Measurements from ENCODE around the gene ODC1. TPM values are rescaled to one million over a fixed set of nuclear protein-coding genes. Genes with fewer than 3 reads are reported as not detected.

ODC1 gene
- total RNA-seq, 4 donors from 2014 or later: 39.5 to 140 (median 57.6) TPM

- no peak overlapping the region for H3K4me3 ChIP-seq
- intact Hi-C loops (cut with DNase I; ENCODE audit: low total_unique reads): no loop called here
- no peak for DNase-seq
- TF ChIP-seq POLR2A (IDR thresholded peaks at IDR 0.05) (no peak), CTCF (IDR thresholded peaks at IDR 0.05) (no peak)
- no peaks in the 10 kb centered on the region for H3K36me3 ChIP-seq
- no peaks in the 10 kb centered on the region for H3K9me3 ChIP-seq
- no peaks in the 10 kb centered on the region for H3K4me1 ChIP-seq
- H3K27ac ChIP-seq: no peak overlapping the region
- H3K27me3 ChIP-seq: no peaks in the 10 kb centered on the region
Observed at GRCh38 chr2:10428924-10429323, 19.2 kb downstream of the ODC1 start.

- TF ChIP-seq CTCF (IDR thresholded peaks at IDR 0.05): no peak
- TF ChIP-seq POLR2A (IDR thresholded peaks at IDR 0.05): no peak
- intact Hi-C loops (cut with DNase I; ENCODE audit: low total_unique reads): no loop called here
- Histone ChIP-seq H3K36me3 (no peaks in the 10 kb centered on the region), H3K4me3 (no peak overlapping the region), H3K27me3 (no peaks in the 10 kb centered on the region), H3K9me3 (no peaks in the 10 kb centered on the region), H3K4me1 (peaks cover 0 to 1% of the 10 kb centered on the region in 2 donors), H3K27ac (peak overlapping the region in 1 of 2 donors; percentile 84)
- no peak for DNase-seq
Observed at GRCh38 chr2:10428355-10428754, 19.8 kb downstream of the ODC1 start.

DNA sequence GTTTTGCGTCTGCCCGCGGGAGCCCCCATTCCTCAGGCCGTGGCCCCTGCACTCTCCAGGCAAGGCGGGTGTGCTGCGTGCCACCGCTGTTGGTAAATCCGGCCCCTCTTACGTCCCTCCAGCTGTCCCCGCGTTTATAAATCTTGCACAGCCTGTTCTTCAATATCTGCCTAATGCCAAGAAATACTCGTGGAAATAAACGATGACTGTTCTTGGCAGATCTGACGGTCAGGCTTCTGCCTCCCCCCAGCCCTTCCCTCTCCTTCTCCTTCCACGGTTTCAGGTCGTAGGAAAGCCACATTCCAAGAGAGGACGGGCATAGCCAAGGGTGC lies 20.5 kb downstream of the ODC1 start:
- Histone ChIP-seq H3K4me1 (peaks cover 0 to 8% of the 10 kb centered on the region in 2 donors), H3K36me3 (no peaks in the 10 kb centered on the region), H3K9me3 (no peaks in the 10 kb centered on the region), H3K4me3 (no peak overlapping the region), H3K27me3 (no peaks in the 10 kb centered on the region), H3K27ac (peak overlapping the region in 1 of 2 donors; percentile 84)
- TF ChIP-seq CTCF (IDR thresholded peaks at IDR 0.05) (no peak), POLR2A (IDR thresholded peaks at IDR 0.05) (no peak)
- intact Hi-C loops (cut with DNase I; ENCODE audit: low total_unique reads): no loop called here
- DNase-seq: no peak

GRCh38 chr2:10426726-10427617 lies 21.2 kb downstream of the ODC1 start:
- Histone ChIP-seq H3K27me3 (no peaks in the 10 kb centered on the region), H3K4me3 (no peak overlapping the region), H3K4me1 (peaks cover 0 to 8% of the 10 kb centered on the region in 2 donors), H3K36me3 (no peaks in the 10 kb centered on the region), H3K27ac (peak overlapping the region in 1 of 2 donors; percentile 84), H3K9me3 (no peaks in the 10 kb centered on the region)
- TF ChIP-seq POLR2A (IDR thresholded peaks at IDR 0.05) (no peak), CTCF (IDR thresholded peaks at IDR 0.05) (no peak)
- intact Hi-C loops (cut with DNase I; ENCODE audit: low total_unique reads): no loop called here
- no peak for DNase-seq

GRCh38 chr2:10425699-10426098 lies 22.4 kb downstream of the ODC1 start:
- Histone ChIP-seq H3K27me3 (no peaks in the 10 kb centered on the region), H3K36me3 (no peaks in the 10 kb centered on the region), H3K4me3 (no peak overlapping the region), H3K27ac (peak overlapping the region in 1 of 2 donors; percentile 84), H3K9me3 (no peaks in the 10 kb centered on the region), H3K4me1 (peaks cover 0 to 8% of the 10 kb centered on the region in 2 donors)
- no peak for TF ChIP-seq POLR2A (IDR thresholded peaks at IDR 0.05)
- no peak for TF ChIP-seq CTCF (IDR thresholded peaks at IDR 0.05)
- DNase-seq: no peak
- intact Hi-C loops (cut with DNase I; ENCODE audit: low total_unique reads): no loop called here

Measured in uterus (tissue), 4 donors.